ENCODE data around the gene USP51.
"Not testable (repeated sequence)": the region's sequence is repeated elsewhere in the genome, so short reads cannot be mapped to it uniquely, and the experiment has no call there.

Gene USP51

GRCh38 chrX:55489314-55490009, at the start of gene USP51:
Gene USP51, minus strand, starts transcription at chrX:55489848. Its CDS starts 909 bp downstream, at chrX:55488939.
- peak; percentile 20 for DNase-seq (ENCODE audit: low read depth)
- TF ChIP-seq CTCF (IDR thresholded peaks at IDR 0.05; ENCODE audit: insufficient read depth, low read depth, low read length, missing control alignments) = no peak
- peak within 1 kb of the TSS; percentile 67 for H3K4me3 ChIP-seq (ENCODE audit: low read depth, low read length)

GRCh38 chrX:55524487-55524886, 34.8 kb upstream of the USP51 start:
- no peak overlapping the region for H3K4me3 ChIP-seq (ENCODE audit: low read depth, low read length)
- TF ChIP-seq CTCF (IDR thresholded peaks at IDR 0.05; ENCODE audit: insufficient read depth, low read depth, low read length, missing control alignments) = no peak
- DNase-seq (ENCODE audit: low read depth) = no peak

GRCh38 chrX:55523356-55523755, 33.7 kb upstream of the USP51 start:
- no peak overlapping the region for H3K4me3 ChIP-seq (ENCODE audit: low read depth, low read length)
- TF ChIP-seq CTCF (IDR thresholded peaks at IDR 0.05; ENCODE audit: insufficient read depth, low read depth, low read length, missing control alignments) = no peak
- DNase-seq (ENCODE audit: low read depth) = no peak

GRCh38 chrX:55522596-55523276, 33.1 kb upstream of the USP51 start:
- DNase-seq (ENCODE audit: low read depth) = no peak
- no peak for TF ChIP-seq CTCF (IDR thresholded peaks at IDR 0.05; ENCODE audit: insufficient read depth, low read depth, low read length, missing control alignments)

GRCh38 chrX:55521687-55522086, 32.0 kb upstream of the USP51 start:
- no peak overlapping the region for H3K4me3 ChIP-seq (ENCODE audit: low read depth, low read length)
- no peak for DNase-seq (ENCODE audit: low read depth)
- TF ChIP-seq CTCF (IDR thresholded peaks at IDR 0.05; ENCODE audit: insufficient read depth, low read depth, low read length, missing control alignments) = no peak

More at GRCh38 chrX:55522596-55523276, 33.1 kb upstream of the USP51 start:
- no peak overlapping the region for H3K4me3 ChIP-seq (ENCODE audit: low read depth, low read length)

- H3K4me3 ChIP-seq (ENCODE audit: low read depth, low read length); DNase-seq (ENCODE audit: low read depth): not testable (repeated sequence)
Measured at GRCh38 chrX:55516794-55517481, 27.3 kb upstream of the USP51 start.

GRCh38 chrX:55513045-55513737, 23.5 kb upstream of the USP51 start:
- not testable (repeated sequence) for H3K4me3 ChIP-seq (ENCODE audit: low read depth, low read length); DNase-seq (ENCODE audit: low read depth)

- DNase-seq (ENCODE audit: low read depth); H3K4me3 ChIP-seq (ENCODE audit: low read depth, low read length): not testable (repeated sequence)
Measured at GRCh38 chrX:55508410-55509152, 18.9 kb upstream of the USP51 start.

GRCh38 chrX:55507699-55508098, 18.1 kb upstream of the USP51 start:
- not testable (repeated sequence) for DNase-seq (ENCODE audit: low read depth)

GRCh38 chrX:55507010-55507409, 17.4 kb upstream of the USP51 start:
- H3K4me3 ChIP-seq (ENCODE audit: low read depth, low read length); DNase-seq (ENCODE audit: low read depth): not testable (repeated sequence)

More at GRCh38 chrX:55507699-55508098, 18.1 kb upstream of the USP51 start:
- not testable (repeated sequence) for H3K4me3 ChIP-seq (ENCODE audit: low read depth, low read length)

Measured in GM12865 (cell line).